ENCODE results near the gene RETREG3.
"Not testable (repeated sequence)": the region's sequence is repeated elsewhere in the genome, so short reads cannot be mapped to it uniquely, and the experiment has no call there.

The RETREG3 gene

GRCh38 chr17:42609814-42610801 is 934 bp upstream of the RETREG3 start:
- DNase-seq, result not testable (repeated sequence)

GRCh38 chr17:42608305-42609181 is 631 bp downstream of the RETREG3 start:
- peak; percentile 23 for DNase-seq

GRCh38 chr17:42607769-42608168 is 1.4 kb downstream of the RETREG3 start:
- no peak for DNase-seq

- no peak for DNase-seq
These were observed 5.9 kb downstream of the RETREG3 start for GRCh38 chr17:42603318-42603717.

- no peak for DNase-seq
These were observed 10.3 kb downstream of the RETREG3 start for GRCh38 chr17:42598905-42599304.

GRCh38 chr17:42596386-42596785 is 12.8 kb downstream of the RETREG3 start:
- no peak for DNase-seq

GRCh38 chr17:42591411-42591810 is 17.8 kb downstream of the RETREG3 start:
- DNase-seq, result no peak

GRCh38 chr17:42590886-42591285 is 18.3 kb downstream of the RETREG3 start:
- DNase-seq, result no peak

- DNase-seq, result no peak
These were observed 22.5 kb downstream of the RETREG3 start for GRCh38 chr17:42586514-42587230.

GRCh38 chr17:42585353-42585752 is 23.8 kb downstream of the RETREG3 start:
- DNase-seq, result no peak

GRCh38 chr17:42584880-42585279 is 24.3 kb downstream of the RETREG3 start:
- no peak for DNase-seq

- no peak for DNase-seq
These were observed 27.4 kb downstream of the RETREG3 start for GRCh38 chr17:42581744-42582270.

- no peak for DNase-seq
These were observed 29.2 kb downstream of the RETREG3 start for GRCh38 chr17:42579794-42580551.

GRCh38 chr17:42578282-42578869 is 30.8 kb downstream of the RETREG3 start:
- DNase-seq, result peak; percentile 77

- peak; percentile 96 for DNase-seq
These were observed 31.5 kb downstream of the RETREG3 start, which contains the start of gene PSMC3IP for GRCh38 chr17:42577532-42578281. Gene PSMC3IP (minus strand): TSS chr17:42577729. CDS start chr17:42577686, 43 bp downstream.

- DNase-seq, result no peak
These were observed 32.0 kb downstream of the RETREG3 start for GRCh38 chr17:42577140-42577531.

- DNase-seq, result no peak
These were observed 34.7 kb downstream of the RETREG3 start for GRCh38 chr17:42574463-42574862.

- DNase-seq, result no peak
These were observed 36.1 kb downstream of the RETREG3 start for GRCh38 chr17:42573095-42573494.

GRCh38 chr17:42571435-42572225 is 37.5 kb downstream of the RETREG3 start:
- no peak for DNase-seq

Data from stimulated activated CD4-positive, alpha-beta T cell treated with anti-CD3 and anti-CD28 coated beads, Interleukin-4, amount 100 ng/mL, for 24 hours (primary cell).